ENCODE measurements around the gene SF3B2. TPM values are rescaled to one million over a fixed set of nuclear protein-coding genes. Genes with fewer than 3 reads are reported as not detected.

The SF3B2 gene
- total and polyA plus RNA-seq, 4 donors, result 50.5 to 67.6 (median 57.2) TPM

- Histone ChIP-seq H3K9ac (ENCODE audit: low read depth in 1 of 2, low read length in 2 of 2) (no peak overlapping the region), H3K27me3 (ENCODE audit: control insufficient read depth in 4 of 4, insufficient read depth in 4 of 4, low read length in 3 of 4) (no peaks in the 10 kb centered on the region), H3K36me3 (ENCODE audit: control insufficient read depth in 4 of 4, insufficient read depth in 3 of 4, low read depth in 1 of 4, low read length in 3 of 4) (no peaks in the 10 kb centered on the region), H3K9me3 (ENCODE audit: control insufficient read depth in 4 of 4, low read length in 3 of 4) (no peaks in the 10 kb centered on the region), H3K4me1 (ENCODE audit: control insufficient read depth in 4 of 4, insufficient read depth in 4 of 4, low read length in 3 of 4) (peaks cover 0 to under 1% (median 0%) of the 10 kb centered on the region in 4 donors), H3K27ac (ENCODE audit: low read depth in 1 of 2, low read length in 2 of 2) (no peak overlapping the region), H3K4me3 (ENCODE audit: low read depth in 1 of 3, low read length in 3 of 3) (no peak overlapping the region)
- no peak for TF ChIP-seq RXRA (IDR thresholded peaks at IDR 0.05)
- TF ChIP-seq, protein P1, sequence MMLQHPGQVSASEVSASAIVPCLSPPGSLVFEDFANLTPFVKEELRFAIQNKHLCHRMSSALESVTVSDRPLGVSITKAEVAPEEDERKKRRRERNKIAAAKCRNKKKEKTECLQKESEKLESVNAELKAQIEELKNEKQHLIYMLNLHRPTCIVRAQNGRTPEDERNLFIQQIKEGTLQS (IDR thresholded peaks at IDR 0.05), result no peak
- TF ChIP-seq, protein P2, sequence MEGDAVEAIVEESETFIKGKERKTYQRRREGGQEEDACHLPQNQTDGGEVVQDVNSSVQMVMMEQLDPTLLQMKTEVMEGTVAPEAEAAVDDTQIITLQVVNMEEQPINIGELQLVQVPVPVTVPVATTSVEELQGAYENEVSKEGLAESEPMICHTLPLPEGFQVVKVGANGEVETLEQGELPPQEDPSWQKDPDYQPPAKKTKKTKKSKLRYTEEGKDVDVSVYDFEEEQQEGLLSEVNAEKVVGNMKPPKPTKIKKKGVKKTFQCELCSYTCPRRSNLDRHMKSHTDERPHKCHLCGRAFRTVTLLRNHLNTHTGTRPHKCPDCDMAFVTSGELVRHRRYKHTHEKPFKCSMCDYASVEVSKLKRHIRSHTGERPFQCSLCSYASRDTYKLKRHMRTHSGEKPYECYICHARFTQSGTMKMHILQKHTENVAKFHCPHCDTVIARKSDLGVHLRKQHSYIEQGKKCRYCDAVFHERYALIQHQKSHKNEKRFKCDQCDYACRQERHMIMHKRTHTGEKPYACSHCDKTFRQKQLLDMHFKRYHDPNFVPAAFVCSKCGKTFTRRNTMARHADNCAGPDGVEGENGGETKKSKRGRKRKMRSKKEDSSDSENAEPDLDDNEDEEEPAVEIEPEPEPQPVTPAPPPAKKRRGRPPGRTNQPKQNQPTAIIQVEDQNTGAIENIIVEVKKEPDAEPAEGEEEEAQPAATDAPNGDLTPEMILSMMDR (IDR thresholded peaks at IDR 0.05; ENCODE audit: low read depth, low read length, missing input control), result no peak
- TF ChIP-seq TAF1 (conservative IDR thresholded peaks at IDR 0.05), result no peak
- TF ChIP-seq YY1 (IDR thresholded peaks at IDR 0.05), result no peak
- TF ChIP-seq FOXA2 (IDR thresholded peaks at IDR 0.05), result no peak
- TF ChIP-seq REST (IDR thresholded peaks at IDR 0.05), result no peak
- no peak for TF ChIP-seq GABPA (IDR thresholded peaks at IDR 0.05 in 1 of 2, conservative IDR thresholded peaks at IDR 0.05 in 1 of 2)
- no peak for TF ChIP-seq JUND (IDR thresholded peaks at IDR 0.05)
- no peak for TF ChIP-seq RAD21 (IDR thresholded peaks at IDR 0.05)
- 96% methylated on average over 9 of the region's 9 CpGs for WGBS
- DNase-seq (ENCODE audit: low spot score), result no peak
These were observed 24.4 kb downstream of the SF3B2 start for GRCh38 chr11:66076561-66076960.

- no peaks in the 10 kb centered on the region for H3K27me3 ChIP-seq (ENCODE audit: control insufficient read depth in 4 of 4, insufficient read depth in 4 of 4, low read length in 3 of 4)
These were observed 25.8 kb downstream of the SF3B2 start for GRCh38 chr11:66077927-66078326.

More at GRCh38 chr11:66077927-66078326, 25.8 kb downstream of the SF3B2 start:
- H3K4me1 ChIP-seq (ENCODE audit: control insufficient read depth in 4 of 4, insufficient read depth in 4 of 4, low read length in 3 of 4), result peaks cover 0 to 1% (median 0%) of the 10 kb centered on the region in 4 donors
- no peak for TF ChIP-seq HNF4G (IDR thresholded peaks at IDR 0.05)
- TF ChIP-seq, protein P1 (IDR thresholded peaks at IDR 0.05), result no peak
- TF ChIP-seq, protein P3, sequence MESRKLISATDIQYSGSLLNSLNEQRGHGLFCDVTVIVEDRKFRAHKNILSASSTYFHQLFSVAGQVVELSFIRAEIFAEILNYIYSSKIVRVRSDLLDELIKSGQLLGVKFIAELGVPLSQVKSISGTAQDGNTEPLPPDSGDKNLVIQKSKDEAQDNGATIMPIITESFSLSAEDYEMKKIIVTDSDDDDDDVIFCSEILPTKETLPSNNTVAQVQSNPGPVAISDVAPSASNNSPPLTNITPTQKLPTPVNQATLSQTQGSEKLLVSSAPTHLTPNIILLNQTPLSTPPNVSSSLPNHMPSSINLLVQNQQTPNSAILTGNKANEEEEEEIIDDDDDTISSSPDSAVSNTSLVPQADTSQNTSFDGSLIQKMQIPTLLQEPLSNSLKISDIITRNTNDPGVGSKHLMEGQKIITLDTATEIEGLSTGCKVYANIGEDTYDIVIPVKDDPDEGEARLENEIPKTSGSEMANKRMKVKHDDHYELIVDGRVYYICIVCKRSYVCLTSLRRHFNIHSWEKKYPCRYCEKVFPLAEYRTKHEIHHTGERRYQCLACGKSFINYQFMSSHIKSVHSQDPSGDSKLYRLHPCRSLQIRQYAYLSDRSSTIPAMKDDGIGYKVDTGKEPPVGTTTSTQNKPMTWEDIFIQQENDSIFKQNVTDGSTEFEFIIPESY (IDR thresholded peaks at IDR 0.05), result no peak
- no peak for TF ChIP-seq NR2F2 (IDR thresholded peaks at IDR 0.05)
- no peak for TF ChIP-seq GABPA (IDR thresholded peaks at IDR 0.05 in 1 of 2, conservative IDR thresholded peaks at IDR 0.05 in 1 of 2)
- TF ChIP-seq TAF1 (conservative IDR thresholded peaks at IDR 0.05), result no peak
- no peak for TF ChIP-seq SP1 (IDR thresholded peaks at IDR 0.05)
- no peak for TF ChIP-seq JUND (IDR thresholded peaks at IDR 0.05)
- TF ChIP-seq FOXA2 (IDR thresholded peaks at IDR 0.05), result no peak
- TF ChIP-seq RXRA (IDR thresholded peaks at IDR 0.05), result no peak
- TF ChIP-seq, protein P2 (IDR thresholded peaks at IDR 0.05; ENCODE audit: low read depth, low read length, missing input control), result no peak
- TF ChIP-seq EGR1 (IDR thresholded peaks at IDR 0.05; ENCODE audit: low read depth in 2 of 2), result no peak
- TF ChIP-seq, protein P4, sequence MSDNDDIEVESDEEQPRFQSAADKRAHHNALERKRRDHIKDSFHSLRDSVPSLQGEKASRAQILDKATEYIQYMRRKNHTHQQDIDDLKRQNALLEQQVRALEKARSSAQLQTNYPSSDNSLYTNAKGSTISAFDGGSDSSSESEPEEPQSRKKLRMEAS (IDR thresholded peaks at IDR 0.05), result no peak
- TF ChIP-seq RAD21 (IDR thresholded peaks at IDR 0.05), result no peak
- no peak for TF ChIP-seq FOXA1 (IDR thresholded peaks at IDR 0.05)
- TF ChIP-seq HNF4A (conservative IDR thresholded peaks at IDR 0.05), result no peak
- DNase-seq (ENCODE audit: low spot score), result no peak
- H3K27ac ChIP-seq (ENCODE audit: low read depth in 1 of 2, low read length in 2 of 2), result no peak overlapping the region
- H3K4me3 ChIP-seq (ENCODE audit: low read depth in 1 of 3, low read length in 3 of 3), result no peak overlapping the region
- no peaks in the 10 kb centered on the region for H3K9me3 ChIP-seq (ENCODE audit: control insufficient read depth in 4 of 4, low read length in 3 of 4)
- no peaks in the 10 kb centered on the region for H3K36me3 ChIP-seq (ENCODE audit: control insufficient read depth in 4 of 4, insufficient read depth in 3 of 4, low read depth in 1 of 4, low read length in 3 of 4)
- no peak overlapping the region for H3K9ac ChIP-seq (ENCODE audit: low read depth in 1 of 2, low read length in 2 of 2)
- 97% methylated on average over 3 of the region's 3 CpGs for WGBS

Data from liver (tissue), 9 donors.